Osteocyte (in vitro differentiated cells): ENCODE results near the gene TLCD3B. TPM values are rescaled to one million over a fixed set of nuclear protein-coding genes. Genes with fewer than 3 reads are reported as not detected.

Experiments used
- DNase-seq: peaks from one replicate; pipeline ENCODE4 v3.0.0; 2021; ENCODE audit warnings: mixed read lengths; ENCODE audit not compliant: unreplicated experiment; ENCODE audit errors: extremely low spot score
- H3K27ac Mint-ChIP-seq: one replicate; pipeline ENCODE4 v1.8.0; 2021; ENCODE audit warnings: mild to moderate bottlenecking, mixed read lengths; ENCODE audit not compliant: unreplicated experiment
- H3K27me3 Mint-ChIP-seq: one replicate; pipeline ENCODE4 v1.8.0; 2021; ENCODE audit warnings: mixed read lengths; ENCODE audit not compliant: unreplicated experiment
- H3K36me3 Mint-ChIP-seq: one replicate; pipeline ENCODE4 v1.8.0; 2021; ENCODE audit warnings: mixed read lengths; ENCODE audit not compliant: unreplicated experiment
- H3K4me1 Mint-ChIP-seq: one replicate; pipeline ENCODE4 v1.8.0; 2021; ENCODE audit warnings: mixed read lengths; ENCODE audit not compliant: unreplicated experiment
- H3K4me3 Mint-ChIP-seq: one replicate; pipeline ENCODE4 v1.8.0; 2021; ENCODE audit warnings: mild to moderate bottlenecking, moderate library complexity, mixed read lengths; ENCODE audit not compliant: unreplicated experiment
- H3K9me3 Mint-ChIP-seq: one replicate; pipeline ENCODE4 v1.8.0; 2021; ENCODE audit warnings: mixed read lengths; ENCODE audit not compliant: unreplicated experiment
- total RNA-seq: library from RNA; stranded (reverse); gene quantifications from 2 replicates; pipeline ENCODE4 v1.2.1, GENCODE V29; 2021
- TF ChIP-seq, protein P1 (sequence below): fragments of 200-600 bp; sonication (generic); IDR thresholded peaks from 2 replicates; pipeline ENCODE4 v1.5.0; 2021; ENCODE audit warnings: antibody characterized with exemption, mild to moderate bottlenecking, moderate library complexity

The TLCD3B gene
- total RNA-seq, 1 donor from 2014 or later: 0.32 TPM

DNA sequence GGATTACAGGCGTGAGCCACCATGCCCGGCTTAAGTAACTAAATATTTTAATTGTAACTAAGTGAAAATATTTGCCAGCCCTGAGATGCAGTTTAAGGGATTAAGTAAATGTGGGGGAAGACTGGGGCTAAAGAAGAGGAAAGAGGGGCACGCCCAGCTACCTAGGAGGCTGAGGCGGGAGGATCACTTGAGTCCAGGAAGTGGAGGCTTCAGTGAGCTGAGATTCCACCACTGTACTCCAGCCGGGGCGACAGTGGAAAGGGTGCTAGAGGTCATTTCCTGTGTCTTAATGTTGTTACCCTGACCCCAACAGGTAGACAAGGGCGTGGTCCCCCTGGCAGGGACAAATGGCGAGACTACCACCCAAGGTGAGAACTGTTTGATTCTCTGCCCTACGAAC, 37.3 kb upstream of the TLCD3B start:
- Mint-ChIP-seq H3K4me1 (peaks cover 36% of the 10 kb centered on the region), H3K4me3 (no peak overlapping the region), H3K27ac (peak overlapping the region; percentile 31), H3K9me3 (no peaks in the 10 kb centered on the region), H3K27me3 (no peaks in the 10 kb centered on the region), H3K36me3 (peaks cover 38% of the 10 kb centered on the region)
- TF ChIP-seq, protein P1, sequence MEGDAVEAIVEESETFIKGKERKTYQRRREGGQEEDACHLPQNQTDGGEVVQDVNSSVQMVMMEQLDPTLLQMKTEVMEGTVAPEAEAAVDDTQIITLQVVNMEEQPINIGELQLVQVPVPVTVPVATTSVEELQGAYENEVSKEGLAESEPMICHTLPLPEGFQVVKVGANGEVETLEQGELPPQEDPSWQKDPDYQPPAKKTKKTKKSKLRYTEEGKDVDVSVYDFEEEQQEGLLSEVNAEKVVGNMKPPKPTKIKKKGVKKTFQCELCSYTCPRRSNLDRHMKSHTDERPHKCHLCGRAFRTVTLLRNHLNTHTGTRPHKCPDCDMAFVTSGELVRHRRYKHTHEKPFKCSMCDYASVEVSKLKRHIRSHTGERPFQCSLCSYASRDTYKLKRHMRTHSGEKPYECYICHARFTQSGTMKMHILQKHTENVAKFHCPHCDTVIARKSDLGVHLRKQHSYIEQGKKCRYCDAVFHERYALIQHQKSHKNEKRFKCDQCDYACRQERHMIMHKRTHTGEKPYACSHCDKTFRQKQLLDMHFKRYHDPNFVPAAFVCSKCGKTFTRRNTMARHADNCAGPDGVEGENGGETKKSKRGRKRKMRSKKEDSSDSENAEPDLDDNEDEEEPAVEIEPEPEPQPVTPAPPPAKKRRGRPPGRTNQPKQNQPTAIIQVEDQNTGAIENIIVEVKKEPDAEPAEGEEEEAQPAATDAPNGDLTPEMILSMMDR: no peak
- no peak for DNase-seq

DNA sequence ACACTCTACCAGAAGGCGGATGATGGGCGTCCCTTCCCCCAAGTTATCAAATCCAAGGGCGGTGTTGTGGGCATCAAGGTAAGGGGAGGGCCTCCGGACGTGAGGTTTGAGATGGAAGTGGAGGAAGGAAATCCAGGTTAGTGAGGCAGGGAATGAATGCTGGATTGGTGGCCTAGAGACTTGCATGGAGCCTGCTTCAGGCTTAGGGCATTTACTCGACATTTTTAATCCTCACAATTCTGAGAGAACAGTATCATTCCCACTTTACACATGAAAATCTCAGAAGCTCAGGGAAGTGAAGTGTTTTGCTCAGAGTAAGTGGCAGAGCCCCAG, 36.5 kb upstream of the TLCD3B start:
- H3K27ac Mint-ChIP-seq: peak overlapping the region; percentile 99

DNA sequence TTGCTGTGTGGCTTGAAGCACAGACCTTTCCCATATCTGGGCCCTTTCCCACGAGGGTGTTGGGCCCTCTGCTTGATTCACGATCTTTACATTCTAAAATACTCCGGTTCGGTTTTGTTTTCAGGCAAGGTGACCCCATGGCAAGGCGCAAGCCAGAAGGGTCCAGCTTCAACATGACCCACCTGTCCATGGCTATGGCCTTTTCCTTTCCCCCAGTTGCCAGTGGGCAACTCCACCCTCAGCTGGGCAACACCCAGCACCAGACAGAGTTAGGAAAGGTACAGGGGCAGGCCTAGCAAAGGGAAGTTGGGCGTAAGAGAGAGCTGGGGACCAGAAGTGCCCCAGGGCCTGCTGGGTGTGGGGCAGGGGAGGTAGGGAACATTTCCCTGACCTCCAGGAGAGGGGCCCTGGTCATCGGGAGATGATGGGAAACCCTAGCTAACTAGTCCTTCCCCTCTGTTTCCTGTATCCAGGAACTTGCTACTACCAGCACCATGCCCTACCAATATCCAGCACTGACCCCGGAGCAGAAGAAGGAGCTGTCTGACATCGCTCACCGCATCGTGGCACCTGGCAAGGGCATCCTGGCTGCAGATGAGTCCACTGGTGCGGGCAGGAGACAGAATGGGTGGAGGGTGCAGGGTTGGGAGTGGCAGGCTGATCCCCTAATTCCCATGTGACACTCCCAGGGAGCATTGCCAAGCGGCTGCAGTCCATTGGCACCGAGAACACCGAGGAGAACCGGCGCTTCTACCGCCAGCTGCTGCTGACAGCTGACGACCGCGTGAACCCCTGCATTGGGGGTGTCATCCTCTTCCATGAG, 35.9 kb upstream of the TLCD3B start:
- Mint-ChIP-seq H3K27me3 (no peaks in the 10 kb centered on the region), H3K27ac (peak overlapping the region; percentile 99), H3K4me1 (peaks cover 38% of the 10 kb centered on the region), H3K36me3 (peaks cover 34% of the 10 kb centered on the region), H3K4me3 (peak overlapping the region; percentile 91), H3K9me3 (no peaks in the 10 kb centered on the region)
- no peak for DNase-seq
- TF ChIP-seq, protein P1: no peak

More for the DNA sequence above, 36.5 kb upstream of the TLCD3B start:
- H3K27me3 Mint-ChIP-seq: no peaks in the 10 kb centered on the region
- no peaks in the 10 kb centered on the region for H3K9me3 Mint-ChIP-seq
- DNase-seq: no peak
- TF ChIP-seq, protein P1: no peak
- H3K4me1 Mint-ChIP-seq: peaks cover 40% of the 10 kb centered on the region
- peaks cover 38% of the 10 kb centered on the region for H3K36me3 Mint-ChIP-seq
- peak overlapping the region; percentile 91 for H3K4me3 Mint-ChIP-seq

DNA sequence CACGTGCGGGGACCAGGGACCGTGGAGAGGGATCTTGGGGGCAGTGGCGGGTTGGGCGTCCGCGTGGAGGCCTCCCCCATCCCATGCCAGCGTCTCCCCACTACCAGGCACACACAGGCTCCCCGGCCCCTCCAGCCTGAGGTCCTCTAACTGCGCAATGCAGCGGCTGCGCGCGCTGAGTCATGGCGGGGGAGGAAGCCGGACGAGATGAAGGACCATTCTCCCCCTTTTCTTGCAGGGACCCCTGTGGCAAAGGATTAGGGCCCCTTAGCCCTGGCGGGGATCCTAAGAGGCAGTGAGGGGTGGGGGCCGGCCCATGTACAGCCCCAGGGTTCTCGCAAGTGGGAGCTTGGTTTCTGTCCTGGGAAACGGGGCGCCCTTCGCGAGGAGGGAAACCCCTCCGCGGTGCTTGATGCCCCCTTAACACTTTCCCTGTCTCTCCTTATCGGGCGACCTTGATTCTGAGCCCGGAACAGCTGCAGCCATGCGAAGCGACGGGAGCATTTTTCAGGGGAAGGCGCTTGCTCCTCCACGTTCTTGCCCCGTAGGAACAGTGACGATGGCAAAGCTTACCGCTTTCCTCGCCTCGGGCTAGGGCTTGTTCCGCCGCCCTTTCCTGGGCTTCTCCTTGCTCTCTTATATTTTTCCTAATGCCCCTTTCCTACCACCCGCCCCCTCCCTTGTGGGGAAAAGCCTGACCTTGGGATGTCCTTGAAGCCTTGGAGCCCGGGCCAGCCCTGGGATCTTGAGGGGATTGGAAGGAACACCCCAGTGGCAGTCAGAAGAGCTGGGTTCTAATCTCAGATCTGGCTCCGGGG, 35.1 kb upstream of the TLCD3B start:
- TF ChIP-seq, protein P1: no peak
- DNase-seq: no peak
- H3K4me3 Mint-ChIP-seq: peak overlapping the region; percentile 91
- H3K9me3 Mint-ChIP-seq: no peaks in the 10 kb centered on the region
- H3K4me1 Mint-ChIP-seq: peaks cover 38% of the 10 kb centered on the region
- no peaks in the 10 kb centered on the region for H3K27me3 Mint-ChIP-seq
- H3K36me3 Mint-ChIP-seq: peaks cover 30% of the 10 kb centered on the region
- peak overlapping the region; percentile 99 for H3K27ac Mint-ChIP-seq
